Brain pericyte (primary cell): ENCODE measurements around the gene PELI1.

ENCODE experiments used
- DNase-seq: peaks from one replicate; pipeline ENCODE4 v3.0.0-alpha.2; 2012; ENCODE audit warnings: low read depth, low spot score

The PELI1 gene

GRCh38 chr2:64144057-64145013 is at the start of gene PELI1:
Gene PELI1 (minus strand): TSS chr2:64144420. CDS start chr2:64108310, 36,110 bp downstream.
- peak; percentile 94 for DNase-seq

GRCh38 chr2:64193491-64193890 is 49.3 kb upstream of the PELI1 start:
- DNase-seq = no peak

- no peak for DNase-seq
These were observed 48.5 kb upstream of the PELI1 start for GRCh38 chr2:64192664-64193105.

- no peak for DNase-seq
These were observed 47.9 kb upstream of the PELI1 start for GRCh38 chr2:64192125-64192479.

GRCh38 chr2:64189586-64189985 is 45.4 kb upstream of the PELI1 start:
- DNase-seq = no peak

GRCh38 chr2:64189167-64189566 is 44.9 kb upstream of the PELI1 start:
- no peak for DNase-seq

GRCh38 chr2:64186699-64187605 is 42.7 kb upstream of the PELI1 start:
- DNase-seq = no peak

GRCh38 chr2:64179582-64180321 is 35.5 kb upstream of the PELI1 start:
- DNase-seq = peak; percentile 15

GRCh38 chr2:64177315-64177714 is 33.1 kb upstream of the PELI1 start:
- no peak for DNase-seq

- DNase-seq = no peak
These were observed 31.4 kb upstream of the PELI1 start for GRCh38 chr2:64175419-64176197.

GRCh38 chr2:64173156-64174135 is 29.2 kb upstream of the PELI1 start:
- no peak for DNase-seq

GRCh38 chr2:64168756-64169155 is 24.5 kb upstream of the PELI1 start:
- DNase-seq = no peak

GRCh38 chr2:64168201-64168600 is 24.0 kb upstream of the PELI1 start:
- DNase-seq = no peak

- DNase-seq = no peak
These were observed 22.6 kb upstream of the PELI1 start for GRCh38 chr2:64166637-64167420.

GRCh38 chr2:64166212-64166611 is 22.0 kb upstream of the PELI1 start:
- no peak for DNase-seq

GRCh38 chr2:64165706-64166105 is 21.5 kb upstream of the PELI1 start:
- DNase-seq = no peak

GRCh38 chr2:64164629-64165028 is 20.4 kb upstream of the PELI1 start:
- no peak for DNase-seq

- DNase-seq = no peak
These were observed 18.3 kb upstream of the PELI1 start for GRCh38 chr2:64162516-64162915.

GRCh38 chr2:64157792-64158191 is 13.6 kb upstream of the PELI1 start:
- no peak for DNase-seq
